Fibroblast of upper back skin (primary cell): ENCODE data around the gene POLR2F.

Source experiments
- DNase-seq: peaks from one replicate; pipeline ENCODE4 v3.0.0-alpha.2; 2013

Gene POLR2F

DNA sequence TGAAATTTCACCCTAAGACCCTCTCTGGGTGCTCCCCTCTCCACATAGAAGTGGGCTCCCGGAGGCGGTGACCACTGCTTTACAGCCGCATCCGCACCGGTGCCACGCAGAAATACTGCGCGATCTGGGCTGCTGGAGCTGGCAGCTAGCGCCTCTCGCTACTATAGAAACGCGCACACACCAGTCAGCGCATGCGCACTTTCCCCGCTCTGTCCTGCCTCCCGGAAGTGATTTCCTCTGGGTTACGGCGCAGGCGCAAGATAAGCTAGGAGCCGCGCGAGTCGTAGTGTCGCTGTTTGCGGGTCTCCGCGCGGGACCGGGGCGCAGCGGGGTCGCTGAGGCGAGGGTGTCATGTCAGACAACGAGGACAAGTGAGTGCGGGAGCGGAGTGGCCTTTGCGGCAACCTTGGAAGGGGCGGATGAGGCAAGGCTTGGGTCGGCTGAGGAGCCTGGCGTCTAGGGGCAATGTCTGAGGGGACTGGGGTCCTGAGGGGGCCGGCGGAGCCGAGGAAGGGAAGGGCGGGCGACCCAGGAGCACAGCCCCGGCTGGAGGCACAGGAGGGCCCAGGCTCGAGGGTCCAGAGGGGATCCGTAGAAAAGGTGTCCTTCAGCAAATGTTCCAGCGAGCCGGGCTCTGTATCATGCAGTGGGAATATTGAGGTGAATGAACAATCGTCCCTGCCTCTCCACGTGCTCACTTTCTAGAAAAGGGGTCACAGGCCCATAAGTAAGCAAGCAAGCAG lies at the start of gene POLR2F, which contains the start of gene C22orf23:
Gene POLR2F (plus strand): TSS at position 263 of the 743 bp plus-strand sequence. CDS start 89 bp downstream, at position 352.
Gene C22orf23 (minus strand): TSS at position 165 of the 743 bp plus-strand sequence. CDS start 452 bp downstream, outside the sequence.
- peak; percentile 95 for DNase-seq

GRCh38 chr22:37904572-37905533 lies 48.6 kb upstream of the POLR2F start:
- DNase-seq, result peak; percentile 99

GRCh38 chr22:37905534-37906363 lies 47.8 kb upstream of the POLR2F start, which contains the start of gene MICALL1:
Gene MICALL1, plus strand, starts transcription at chr22:37906297. Its CDS starts 126 bp downstream, at chr22:37906423.
- DNase-seq, result peak; percentile 79

- DNase-seq, result no peak
Measured at GRCh38 chr22:37906364-37907008, 47.0 kb upstream of the POLR2F start.

- no peak for DNase-seq
Measured at GRCh38 chr22:37907036-37907954, 46.2 kb upstream of the POLR2F start.

DNA sequence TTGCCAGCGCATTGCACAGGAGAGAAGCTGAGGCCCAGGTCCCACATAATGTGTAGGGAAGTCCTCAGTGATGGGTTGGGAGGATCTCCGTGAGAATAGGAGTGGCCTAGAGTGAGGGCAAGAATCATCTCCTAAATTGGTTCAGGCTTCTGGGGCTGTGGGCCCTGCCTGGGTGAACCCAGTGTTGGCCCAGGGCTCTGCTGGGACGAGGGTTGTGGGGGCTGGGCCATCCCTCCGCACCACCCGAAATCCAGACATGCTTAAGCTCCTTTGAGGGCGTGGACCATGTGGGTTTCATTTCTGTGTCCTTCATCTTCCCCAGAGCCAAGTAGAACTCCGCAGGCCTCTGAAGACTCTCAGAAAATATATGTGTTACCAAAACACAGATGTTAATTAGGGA lies 43.7 kb upstream of the POLR2F start:
- DNase-seq, result peak; percentile 67

DNA sequence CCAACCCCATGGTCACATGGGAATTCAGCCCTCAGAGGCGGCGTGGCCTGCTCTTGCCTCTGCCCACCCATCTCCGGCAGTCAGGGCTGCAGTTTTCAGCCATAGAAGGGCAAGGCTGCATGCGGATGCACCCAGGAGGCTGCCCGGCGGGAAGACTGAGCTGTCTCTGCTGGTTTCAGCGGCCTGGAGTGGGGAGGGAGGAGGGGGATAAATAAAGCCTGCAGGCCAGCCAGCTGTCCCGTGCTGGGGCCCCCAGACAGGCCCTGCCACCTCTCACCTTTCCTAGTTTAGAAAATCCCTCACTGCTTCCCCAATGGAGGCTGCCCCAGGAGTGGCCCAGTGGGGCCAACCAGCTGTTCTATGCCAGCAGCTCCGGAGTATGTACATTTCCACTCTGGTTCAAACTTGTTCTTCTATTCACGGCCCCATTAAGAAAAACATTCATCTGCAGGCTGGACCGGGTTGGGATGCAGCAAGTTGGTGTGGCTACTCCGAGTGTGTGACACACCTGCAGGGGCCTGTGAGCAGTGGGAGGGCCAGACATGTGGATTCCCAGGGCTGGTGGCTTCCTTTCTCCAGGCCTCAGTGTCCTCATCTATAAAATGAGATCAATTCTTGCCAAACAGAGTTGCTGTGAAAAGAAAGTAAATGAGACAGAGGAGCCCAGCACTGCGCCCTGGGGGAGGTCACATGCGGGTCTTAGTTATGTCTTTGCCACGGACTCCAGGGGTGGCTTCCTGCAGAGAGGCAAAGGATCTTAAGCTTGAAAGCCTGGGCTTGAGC lies 42.4 kb upstream of the POLR2F start:
- DNase-seq, result no peak

GRCh38 chr22:37911697-37912096 lies 41.8 kb upstream of the POLR2F start:
- DNase-seq, result no peak

DNA sequence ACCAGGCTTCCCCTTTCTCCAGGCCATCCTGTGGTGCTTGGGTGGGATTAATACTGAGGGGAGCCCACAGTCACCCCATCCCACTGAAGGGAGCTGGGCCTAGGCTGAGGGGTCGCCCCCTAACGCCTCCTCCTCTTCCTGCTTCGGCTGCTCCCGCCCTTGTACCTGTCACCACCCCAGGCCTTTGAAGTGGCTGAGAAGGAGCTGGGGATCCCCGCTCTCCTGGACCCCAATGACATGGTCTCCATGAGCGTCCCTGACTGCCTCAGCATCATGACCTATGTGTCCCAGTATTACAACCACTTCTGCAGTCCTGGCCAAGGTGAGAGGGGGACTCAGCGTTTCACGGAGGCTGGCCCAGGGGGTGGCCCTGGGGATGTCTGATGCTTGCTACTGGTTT lies 41.3 kb upstream of the POLR2F start:
- no peak for DNase-seq

- no peak for DNase-seq
Measured at GRCh38 chr22:37913233-37913721, 40.2 kb upstream of the POLR2F start.

GRCh38 chr22:37916311-37916710 lies 37.2 kb upstream of the POLR2F start:
- DNase-seq, result no peak

- no peak for DNase-seq
Measured at GRCh38 chr22:37917874-37918548, 35.5 kb upstream of the POLR2F start.

DNA sequence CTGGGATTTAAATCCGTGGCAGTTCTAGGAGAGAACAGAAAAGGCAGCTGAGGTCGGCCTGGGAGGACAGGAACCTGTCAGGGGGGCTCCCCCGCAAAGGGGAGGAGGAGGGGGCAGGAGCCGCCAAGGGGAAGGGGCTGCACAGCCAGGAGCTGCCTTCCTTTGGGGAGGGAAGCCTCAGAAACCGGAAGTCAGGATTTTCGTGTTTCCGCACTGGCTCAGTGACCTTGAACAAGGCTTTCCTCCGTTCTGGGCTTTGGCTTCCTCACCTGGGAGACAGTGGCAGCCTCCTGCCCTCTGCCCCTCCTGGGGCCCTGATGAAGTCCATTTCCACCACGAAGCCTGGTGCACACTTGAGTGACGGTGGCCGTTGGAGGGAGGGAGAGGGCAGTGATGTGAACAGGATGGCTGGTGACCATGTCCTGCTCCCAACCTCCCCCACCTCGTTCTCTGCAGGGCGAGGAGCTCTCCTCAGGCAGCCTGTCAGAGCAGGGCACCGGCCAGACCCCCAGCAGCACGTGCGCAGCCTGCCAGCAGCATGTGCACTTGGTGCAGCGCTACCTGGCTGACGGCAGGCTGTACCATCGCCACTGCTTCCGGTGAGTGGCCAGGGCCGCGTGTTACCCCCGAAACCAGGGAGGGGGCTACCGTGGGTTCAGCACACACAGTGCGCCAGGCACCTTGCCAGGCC lies 34.8 kb upstream of the POLR2F start:
- no peak for DNase-seq

GRCh38 chr22:37920126-37920525 lies 33.4 kb upstream of the POLR2F start:
- no peak for DNase-seq

GRCh38 chr22:37922191-37922590 lies 31.3 kb upstream of the POLR2F start:
- no peak for DNase-seq

DNA sequence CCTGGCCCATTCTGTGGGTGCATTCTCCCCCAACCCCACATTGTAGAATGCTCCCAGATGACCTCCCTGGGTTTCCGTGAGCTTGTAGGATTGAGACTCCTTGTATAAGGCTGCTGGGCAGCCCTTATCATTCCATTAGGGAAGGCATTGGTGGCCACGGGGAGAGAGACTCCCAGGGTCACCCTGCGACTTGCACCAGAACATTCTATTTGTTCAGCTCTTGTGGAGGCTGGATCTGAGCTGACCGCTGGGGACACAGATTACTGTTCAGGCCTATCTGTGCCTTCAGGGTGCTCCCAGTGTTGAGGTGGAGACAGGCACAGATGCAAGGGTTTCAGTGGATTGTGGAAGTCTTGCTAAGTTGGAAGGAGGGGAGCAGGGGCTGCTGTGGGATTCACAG lies 29.6 kb upstream of the POLR2F start:
- DNase-seq, result no peak

DNA sequence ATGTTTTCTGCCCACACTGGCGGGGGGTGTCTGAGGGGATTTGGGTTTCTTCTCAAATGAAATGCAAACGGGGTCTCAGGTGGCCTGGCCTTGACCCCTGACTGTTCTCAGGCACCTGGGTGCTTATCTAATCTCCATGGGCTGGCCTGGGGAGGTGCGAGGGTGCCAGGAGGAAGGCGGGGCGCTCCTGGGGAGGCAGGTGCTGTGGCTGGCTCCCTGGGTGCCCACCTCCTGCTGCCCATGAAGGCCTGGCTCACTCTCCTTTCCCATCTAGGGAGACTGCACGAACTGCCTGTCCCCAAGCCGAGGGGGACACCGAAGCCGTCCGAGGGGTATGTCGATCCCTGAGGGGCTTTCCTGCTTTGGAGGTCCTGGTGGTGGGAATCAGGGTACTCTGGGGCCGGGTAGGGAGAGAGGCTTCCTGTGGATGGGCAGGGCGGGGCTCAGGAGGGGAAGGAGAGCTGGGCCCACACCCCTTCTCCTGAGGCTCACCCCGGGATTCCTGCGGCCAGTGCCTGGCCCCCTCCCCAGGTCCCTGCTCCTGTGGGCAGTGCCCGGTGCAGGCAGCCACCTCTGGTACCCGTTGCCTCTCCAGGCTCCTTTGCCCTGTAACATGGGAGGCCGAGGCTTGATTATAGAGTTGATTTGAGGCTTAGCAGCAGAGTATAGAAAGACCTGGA lies 29.0 kb upstream of the POLR2F start:
- no peak for DNase-seq

GRCh38 chr22:37925330-37925729 lies 28.2 kb upstream of the POLR2F start:
- no peak for DNase-seq
